ENCODE results near the gene SGIP1. TPM values are rescaled to one million over a fixed set of nuclear protein-coding genes. Genes with fewer than 3 reads are reported as not detected.

The SGIP1 gene
- total and polyA plus RNA-seq, 2 of the 8 experiments (the other 6 are each of a cell fraction or from before 2014, with no cell fraction given) = 1.4 to 2.1 TPM

DNA sequence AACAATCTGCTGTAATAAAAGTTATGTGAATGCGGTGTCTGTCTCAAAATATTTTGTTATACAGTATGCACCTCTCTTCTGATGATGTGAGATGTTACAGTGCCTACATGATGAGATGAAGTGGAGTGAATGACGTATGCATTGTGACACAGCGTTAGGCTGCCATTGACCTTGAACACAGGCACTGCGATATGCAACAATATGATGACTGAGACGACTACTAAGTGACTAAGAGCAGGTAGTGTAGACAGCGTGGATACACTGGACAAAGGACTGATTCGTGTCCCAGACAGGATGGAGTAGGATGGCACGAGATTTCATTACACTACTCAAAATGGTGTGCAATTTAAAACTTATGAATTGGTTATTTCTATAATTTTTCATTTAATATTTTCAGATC is 8.4 kb downstream of the SGIP1 start:
- POLR2A ChIA-PET (ENCODE audit: partially characterized antibody) = no interaction called here
- Histone ChIP-seq H2AFZ (ENCODE audit: low read length) (no peak overlapping the region), H3K18ac (ENCODE audit: extremely low read depth, low read length) (no peak overlapping the region), H3K23me2 (ENCODE audit: low read depth, low read length) (no peaks in the 10 kb centered on the region; the same call in 1 of the 2 replicates), H3K36me3 (ENCODE audit: control insufficient read depth in 2 of 4, insufficient read depth in 4 of 4, low read length in 3 of 4) (no peaks in the 10 kb centered on the region), H4K8ac (ENCODE audit: extremely low read depth, insufficient read depth, low read length) (no peak overlapping the region), H2BK15ac (ENCODE audit: low read length) (no peak overlapping the region), H4K5ac (ENCODE audit: insufficient read length, low read depth, low read length) (no peak overlapping the region), H3K9me3 (ENCODE audit: insufficient read depth in 2 of 2, low read depth in 1 of 2, low read length in 1 of 2) (no peaks in the 10 kb centered on the region), H3K79me2 (ENCODE audit: control insufficient read depth in 1 of 2, insufficient read depth in 2 of 2, low read length in 2 of 2) (no peaks in the 10 kb centered on the region), H4K91ac (replicated peaks; ENCODE audit: insufficient read length, low read length) (no peak overlapping the region), H3K4me1 (replicated peaks in 1 of 4; ENCODE audit: control insufficient read depth in 3 of 4, insufficient read depth in 4 of 4, low read length in 3 of 4) (peaks cover 0 to 7% (median 3%) of the 10 kb centered on the region in 4 experiments; a peak in 4 of 7 replicates), H3K14ac (ENCODE audit: insufficient read length) (no peak overlapping the region), H3K9ac (replicated peaks in 1 of 4; ENCODE audit: extremely low read depth in 1 of 4, low read depth in 3 of 4, low read length in 3 of 4) (no peak overlapping the region), H4K20me1 (replicated peaks in 1 of 2; ENCODE audit: control insufficient read depth in 1 of 2, insufficient read depth in 2 of 2, low read length in 2 of 2) (no peaks in the 10 kb centered on the region), H3K4ac (replicated peaks; ENCODE audit: insufficient read length, low read depth, low read length) (no peak overlapping the region), H3K27ac (ENCODE audit: low read depth, low read length) (no peak overlapping the region), H3K4me3 (ENCODE audit: extremely low read depth in 1 of 4, insufficient read depth in 2 of 4, low read depth in 3 of 4, low read length in 4 of 4) (no peak overlapping the region), H3K4me2 (ENCODE audit: insufficient read depth in 1 of 2, low read depth in 2 of 2, low read length in 2 of 2) (no peak overlapping the region), H2BK20ac (ENCODE audit: low read length) (no peak overlapping the region), H3K23ac (ENCODE audit: insufficient read length) (no peak overlapping the region), H3K56ac (replicated peaks; ENCODE audit: insufficient read length, low read depth, low read length) (no peak overlapping the region), H2BK5ac (ENCODE audit: low read depth, low read length) (no peak overlapping the region; the same call in 1 of the 2 replicates), H3K27me3 (replicated peaks in 1 of 4; ENCODE audit: control insufficient read depth in 3 of 4, extremely low read depth in 1 of 4, insufficient read depth in 3 of 4, low read length in 3 of 4) (no peaks in the 10 kb centered on the region), H3K79me1 (ENCODE audit: low read depth, low read length) (no peaks in the 10 kb centered on the region; the same call in 1 of the 2 replicates), H2AK5ac (ENCODE audit: low read depth, low read length) (peak overlapping the region; percentile 71; the same call in 1 of the 2 replicates), H2BK120ac (replicated peaks; ENCODE audit: low read depth, low read length) (no peak overlapping the region), H2BK12ac (ENCODE audit: low read depth, low read length) (peak overlapping the region; percentile 94; the same call in 1 of the 2 replicates)
- TF ChIP-seq KDM5A (IDR thresholded peaks at IDR 0.05; ENCODE audit: low read length) (no peak), NANOG (IDR thresholded peaks at IDR 0.05; ENCODE audit: insufficient read depth, low read depth, low read length, poor library complexity, severe bottlenecking) (no peak), POU5F1 (IDR thresholded peaks at IDR 0.05; ENCODE audit: low read depth, low read length) (no peak)
- TF ChIP-seq, protein P1, sequence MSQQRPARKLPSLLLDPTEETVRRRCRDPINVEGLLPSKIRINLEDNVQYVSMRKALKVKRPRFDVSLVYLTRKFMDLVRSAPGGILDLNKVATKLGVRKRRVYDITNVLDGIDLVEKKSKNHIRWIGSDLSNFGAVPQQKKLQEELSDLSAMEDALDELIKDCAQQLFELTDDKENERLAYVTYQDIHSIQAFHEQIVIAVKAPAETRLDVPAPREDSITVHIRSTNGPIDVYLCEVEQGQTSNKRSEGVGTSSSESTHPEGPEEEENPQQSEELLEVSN (IDR thresholded peaks at IDR 0.05) = no peak
- no peak for FAIRE-seq
- CTCF ChIA-PET (ENCODE audit: partially characterized antibody) = no interaction called here
- DNase-seq (ENCODE audit: low read depth in 1 of 2, low spot score in 2 of 2) = no peak
- 89% methylated on average over 8 of the region's 8 CpGs; no CpG with 5 or more reads in 1 of the 2 experiments for WGBS, 2 experiments (ENCODE audit: extremely low coverage in 1 of 2, insufficient coverage in 1 of 2, insufficient read length in 1 of 2, insufficient replicate concordance in 2 of 2, low coverage in 1 of 2, low lambda C conversion rate in 2 of 2, missing lambda C conversion rate in 1 of 2)
